SU-DHL-6 (cell line): ENCODE measurements around the gene LILRB3.
"Not testable (repeated sequence)": the region's sequence is repeated elsewhere in the genome, so short reads cannot be mapped to it uniquely, and the experiment has no call there.

Experiments used
- H2AFZ ChIP-seq: fragments of 200-600 bp; sonication (generic); 2 replicates; pipeline ENCODE4 v1.6.1; 2014; ENCODE audit warnings: low read depth, mild to moderate bottlenecking, moderate library complexity, mixed read lengths, antibody characterized with exemption, low read length; ENCODE audit not compliant: severe bottlenecking
- H3F3A ChIP-seq: fragments of 200-600 bp; shearing (Covaris generic); 2 replicates; pipeline ENCODE4 v1.6.0; 2016; ENCODE audit warnings: antibody characterized with exemption, mild to moderate bottlenecking; ENCODE audit not compliant: insufficient read depth
- H3K27ac ChIP-seq: fragments of 200-600 bp; sonication (generic); 2 replicates; pipeline ENCODE4 v1.5.1; 2016; ENCODE audit warnings: low read depth, mild to moderate bottlenecking, low read length, moderate library complexity, mixed read lengths
- H3K27me3 ChIP-seq: fragments of 200-600 bp; sonication (generic), shearing (Covaris generic); 2 replicates; pipeline ENCODE4 v1.6.0; 2014; ENCODE audit warnings: mild to moderate bottlenecking, low read length
- H3K36me3 ChIP-seq: fragments of 200-600 bp; sonication (generic); 2 replicates; pipeline ENCODE4 v1.6.1; 2014; ENCODE audit warnings: mild to moderate bottlenecking, low read length, mixed read lengths
- H3K4me2 ChIP-seq: fragments of 300-600, 200-600 bp; shearing (Covaris generic), sonication (generic); 2 replicates; pipeline ENCODE4 v1.6.0; 2014; ENCODE audit warnings: low read length, low read depth, mild to moderate bottlenecking; ENCODE audit not compliant: poor library complexity, severe bottlenecking
- H3K4me3 ChIP-seq: fragments of 200-600 bp; sonication (generic); 2 replicates; pipeline ENCODE4 v1.5.1; 2014; ENCODE audit warnings: antibody characterized with exemption, low read length, mild to moderate bottlenecking, mixed read lengths; ENCODE audit not compliant: insufficient read depth, poor library complexity, severe bottlenecking
- H3K79me2 ChIP-seq: fragments of 200-600 bp; sonication (generic); 2 replicates; pipeline ENCODE4 v1.6.1; 2014; ENCODE audit warnings: mild to moderate bottlenecking, low read length, moderate library complexity; ENCODE audit not compliant: insufficient read depth
- H3K9ac ChIP-seq: fragments of 200-600 bp; sonication (generic); 2 replicates; pipeline ENCODE4 v1.7.0; 2014; ENCODE audit warnings: mild to moderate bottlenecking, low read length
- H3K9me2 ChIP-seq: fragments of 200-600 bp; sonication (generic); replicated peaks from 2 replicates; pipeline ENCODE4 v1.6.1; 2014; ENCODE audit warnings: low read length; ENCODE audit not compliant: insufficient read depth
- H3K9me3 ChIP-seq: fragments of 200-600 bp; sonication (generic); 2 replicates; pipeline ENCODE4 v1.6.1; 2014; ENCODE audit warnings: low read length, mixed read lengths; ENCODE audit not compliant: insufficient read depth
- H4K20me1 ChIP-seq: fragments of 200-600 bp; sonication (generic); 2 replicates; pipeline ENCODE4 v1.6.1; 2014; ENCODE audit warnings: low read depth, mild to moderate bottlenecking, antibody characterized with exemption, low read length, moderate library complexity, mixed read lengths
- CTCF ChIP-seq: fragments of 200-600 bp; sonication (generic); IDR thresholded peaks from one replicate; pipeline ENCODE4 v1.5.1; 2017; ENCODE audit warnings: antibody characterized with exemption, mild to moderate bottlenecking, low read length, moderate library complexity; ENCODE audit not compliant: insufficient read depth, poor library complexity, severe bottlenecking
- EZH2phosphoT487 ChIP-seq: fragments of 200-600 bp; sonication (generic), shearing (Covaris generic); conservative IDR thresholded peaks from 2 replicates; pipeline ENCODE4 v1.6.1; 2018; ENCODE audit warnings: mild to moderate bottlenecking, antibody characterized with exemption, low read length, moderate library complexity, mixed read lengths

LILRB3 gene

GRCh38 chr19:54242234-54242633, 19.4 kb upstream of the LILRB3 start:
- not testable (repeated sequence) for H3F3A ChIP-seq

GRCh38 chr19:54240372-54241336, 17.8 kb upstream of the LILRB3 start:
- not testable (repeated sequence) for H3K9me3 ChIP-seq, H3K4me2 ChIP-seq, H4K20me1 ChIP-seq, H3K4me3 ChIP-seq, H2AFZ ChIP-seq, H3K9ac ChIP-seq, H3K27ac ChIP-seq, H3K27me3 ChIP-seq, H3K36me3 ChIP-seq, H3K79me2 ChIP-seq, H3K9me2 ChIP-seq, H3F3A ChIP-seq

More at GRCh38 chr19:54242234-54242633, 19.4 kb upstream of the LILRB3 start:
- H3K4me3 ChIP-seq, H3K4me2 ChIP-seq, H3K79me2 ChIP-seq, H4K20me1 ChIP-seq, H3K36me3 ChIP-seq, H3K9me2 ChIP-seq, H3K27me3 ChIP-seq, H3K27ac ChIP-seq, H3K9ac ChIP-seq, H3K9me3 ChIP-seq, H2AFZ ChIP-seq: not testable (repeated sequence)

GRCh38 chr19:54239491-54240371, 16.9 kb upstream of the LILRB3 start:
- H3K36me3 ChIP-seq = not testable (repeated sequence)

GRCh38 chr19:54233941-54234340, 11.1 kb upstream of the LILRB3 start:
- no peaks in the 10 kb centered on the region for H3K79me2 ChIP-seq
- H3K9ac ChIP-seq = no peak overlapping the region
- H2AFZ ChIP-seq = no peak overlapping the region
- no peaks in the 10 kb centered on the region for H3K9me3 ChIP-seq
- no peak overlapping the region for H3K27ac ChIP-seq
- no peaks in the 10 kb centered on the region for H4K20me1 ChIP-seq
- no peaks in the 10 kb centered on the region for H3F3A ChIP-seq
- H3K4me2 ChIP-seq = no peak overlapping the region
- no peaks in the 10 kb centered on the region for H3K36me3 ChIP-seq
- TF ChIP-seq EZH2phosphoT487 = no peak
- no peak for TF ChIP-seq CTCF
- no peaks in the 10 kb centered on the region for H3K27me3 ChIP-seq
- no peak overlapping the region for H3K4me3 ChIP-seq
- no peaks in the 10 kb centered on the region for H3K9me2 ChIP-seq

More at GRCh38 chr19:54239491-54240371, 16.9 kb upstream of the LILRB3 start:
- H2AFZ ChIP-seq, H3F3A ChIP-seq, H3K27ac ChIP-seq, H3K9me2 ChIP-seq, H3K9me3 ChIP-seq, H3K9ac ChIP-seq, H3K79me2 ChIP-seq, H4K20me1 ChIP-seq, H3K4me2 ChIP-seq, H3K27me3 ChIP-seq, H3K4me3 ChIP-seq: not testable (repeated sequence)
